HG03558 (cell line): ENCODE measurements around the gene ZCCHC14.

Experiments
- ATAC-seq: cut with Tn5 transposase; IDR thresholded peaks from one replicate; pipeline ENCODE4 v1.9.1; 2021; ENCODE audit warnings: moderate number of reproducible peaks; ENCODE audit not compliant: unreplicated experiment; ENCODE audit errors: extremely low read depth

Gene ZCCHC14

GRCh38 chr16:87492721-87493607 lies at the start of gene ZCCHC14:
TSS of gene ZCCHC14 (minus strand) at chr16:87493024. CDS start at chr16:87492238, 786 bp downstream.
- peak; percentile 41 for ATAC-seq

DNA sequence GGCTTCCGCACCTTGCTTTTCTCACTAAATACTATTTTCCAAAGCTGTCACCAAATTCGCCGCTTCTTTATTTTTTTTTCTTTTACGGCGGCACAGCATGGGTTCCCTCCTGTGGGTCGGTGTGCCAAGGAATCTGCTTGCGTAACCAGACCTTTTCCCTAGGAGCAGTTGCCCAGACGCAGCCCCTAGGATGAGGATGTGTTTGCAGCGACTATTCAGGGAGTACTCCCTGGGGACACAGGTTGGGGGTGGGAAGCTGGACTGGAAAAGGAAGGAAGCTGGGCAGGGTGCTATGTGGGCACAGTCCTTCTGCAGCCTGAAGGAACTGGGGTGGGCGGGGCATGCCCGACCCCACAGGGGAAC lies 49.0 kb upstream of the ZCCHC14 start:
- ATAC-seq, result no peak

GRCh38 chr16:87541147-87541871 lies 48.5 kb upstream of the ZCCHC14 start:
- ATAC-seq, result no peak

GRCh38 chr16:87540897-87541146 lies 48.0 kb upstream of the ZCCHC14 start:
- no peak for ATAC-seq

DNA sequence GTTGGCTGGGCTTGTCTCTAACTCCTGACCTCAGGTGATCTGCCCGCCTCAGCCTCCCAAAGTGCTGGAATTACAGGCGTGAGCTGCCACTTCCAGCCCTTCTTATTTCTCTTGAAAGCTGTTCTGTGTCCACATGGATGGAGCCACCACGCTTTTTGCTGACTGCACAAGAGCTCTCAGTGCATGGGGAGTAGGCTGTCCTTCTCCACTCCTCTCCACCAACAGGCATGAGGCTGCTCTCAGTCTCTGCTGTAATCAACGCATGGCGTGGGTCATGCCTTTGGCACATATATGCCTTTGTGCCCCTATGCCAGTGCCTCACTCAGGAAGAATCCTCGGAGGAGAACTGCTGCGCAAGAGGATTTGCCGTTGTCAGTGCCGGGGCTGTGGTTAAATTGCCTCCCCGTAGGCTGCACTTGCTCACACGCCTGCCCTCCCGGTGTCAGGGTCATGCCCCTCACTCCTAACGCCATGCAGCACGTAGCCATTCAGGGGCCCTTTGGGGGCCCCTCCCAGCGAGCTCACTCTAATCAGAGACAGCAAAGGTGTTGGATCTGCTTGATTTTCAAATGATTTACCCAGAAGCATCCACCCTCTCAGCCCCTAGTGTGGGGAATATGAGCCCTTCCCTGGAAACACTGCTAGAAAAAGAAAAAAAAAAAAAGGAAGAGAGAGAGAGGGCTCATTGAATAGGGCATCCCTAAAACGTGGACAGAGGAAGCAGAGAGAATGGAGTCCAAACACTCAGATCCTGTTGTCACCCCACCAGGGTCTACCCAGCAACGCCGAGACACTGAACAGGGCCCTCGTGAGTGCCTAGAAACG lies 47.5 kb upstream of the ZCCHC14 start:
- ATAC-seq, result no peak

DNA sequence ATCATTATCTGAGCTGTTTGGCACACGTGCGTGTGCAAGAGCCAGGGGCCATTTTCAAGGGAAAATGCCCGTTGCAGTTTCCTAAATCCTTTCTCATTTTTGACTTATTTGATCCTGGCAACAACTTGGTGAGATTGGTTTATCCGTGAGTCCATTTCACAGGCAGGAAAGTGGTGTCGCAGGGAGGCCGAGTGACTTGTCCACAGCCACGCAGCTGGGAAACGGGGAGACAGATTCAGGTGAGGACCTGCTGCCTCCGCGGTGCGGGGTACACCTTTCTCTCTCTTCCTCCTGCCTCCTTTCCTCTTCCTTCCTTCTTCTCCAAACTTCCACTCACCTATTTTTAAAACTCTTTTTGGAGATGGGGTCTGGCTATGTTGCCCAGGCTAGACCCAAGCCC lies 46.3 kb upstream of the ZCCHC14 start:
- no peak for ATAC-seq

DNA sequence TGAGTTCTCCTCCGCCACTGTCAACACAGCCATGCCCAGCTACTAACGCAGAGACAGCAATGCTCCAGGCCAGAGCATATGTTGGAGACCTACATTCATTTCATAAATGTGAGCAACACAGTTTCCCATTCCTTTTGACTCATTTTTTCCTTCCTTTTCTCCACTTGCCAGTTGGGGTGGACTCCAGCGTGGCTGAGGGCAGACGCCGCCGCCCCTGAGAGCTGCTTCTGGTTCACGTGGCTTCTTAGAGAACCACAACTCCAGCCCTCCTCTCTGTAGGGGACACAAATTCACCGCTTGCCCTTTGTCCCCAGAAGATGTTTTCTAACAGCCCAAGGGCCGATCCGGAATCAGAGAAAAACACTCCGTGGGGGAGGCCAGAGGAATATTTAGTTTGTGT lies 45.8 kb upstream of the ZCCHC14 start:
- ATAC-seq, result no peak

- ATAC-seq, result no peak
Measured at GRCh38 chr16:87538160-87538559, 45.3 kb upstream of the ZCCHC14 start.

- ATAC-seq, result no peak
Measured at GRCh38 chr16:87536795-87537142, 43.9 kb upstream of the ZCCHC14 start.

GRCh38 chr16:87535855-87536794 lies 43.3 kb upstream of the ZCCHC14 start:
- no peak for ATAC-seq

GRCh38 chr16:87535457-87535854 lies 42.6 kb upstream of the ZCCHC14 start:
- no peak for ATAC-seq

- ATAC-seq, result no peak
Measured at GRCh38 chr16:87534751-87535150, 41.9 kb upstream of the ZCCHC14 start.

- no peak for ATAC-seq
Measured at GRCh38 chr16:87534030-87534653, 41.3 kb upstream of the ZCCHC14 start.

DNA sequence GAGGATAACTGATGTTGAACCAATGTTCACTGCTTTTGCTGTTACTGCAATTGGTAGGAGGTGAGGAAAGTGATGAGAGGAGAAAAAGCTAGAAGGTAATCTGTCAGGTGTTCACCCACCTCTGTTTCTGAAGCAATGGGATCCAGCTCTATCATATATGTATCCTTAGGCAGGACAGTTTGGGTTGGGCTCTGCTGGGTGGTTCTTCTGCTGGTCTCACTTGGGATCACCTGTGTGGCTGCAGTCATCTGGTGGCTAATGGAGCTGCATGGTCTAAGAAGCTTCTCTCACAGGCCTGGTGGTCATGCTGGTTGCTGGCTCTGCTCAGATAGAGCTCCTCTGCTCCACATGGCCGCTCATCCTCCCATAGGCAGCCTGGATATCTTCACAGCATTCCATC lies 40.2 kb upstream of the ZCCHC14 start:
- ATAC-seq, result no peak

DNA sequence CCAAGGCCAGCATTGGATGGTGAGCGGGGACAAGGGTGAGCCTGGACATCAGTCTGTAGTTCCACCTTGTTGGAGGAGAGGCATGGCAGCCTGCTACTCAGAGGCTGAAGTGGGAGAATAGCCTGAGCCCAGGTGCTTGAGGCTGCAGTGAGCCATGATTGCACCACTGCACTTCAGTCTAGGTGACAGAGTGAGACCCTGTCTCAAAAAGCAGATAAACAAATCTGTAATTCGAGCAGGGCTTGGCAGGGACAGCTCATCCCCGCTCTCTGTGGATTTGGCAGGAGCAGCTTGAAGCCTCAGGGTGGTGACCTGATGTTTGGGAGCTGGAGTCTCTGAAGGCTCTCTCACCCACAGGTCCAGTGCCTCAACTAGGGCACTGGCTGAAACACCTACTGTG lies 38.6 kb upstream of the ZCCHC14 start:
- ATAC-seq, result no peak

- no peak for ATAC-seq
Measured at GRCh38 chr16:87528690-87529579, 36.1 kb upstream of the ZCCHC14 start.

DNA sequence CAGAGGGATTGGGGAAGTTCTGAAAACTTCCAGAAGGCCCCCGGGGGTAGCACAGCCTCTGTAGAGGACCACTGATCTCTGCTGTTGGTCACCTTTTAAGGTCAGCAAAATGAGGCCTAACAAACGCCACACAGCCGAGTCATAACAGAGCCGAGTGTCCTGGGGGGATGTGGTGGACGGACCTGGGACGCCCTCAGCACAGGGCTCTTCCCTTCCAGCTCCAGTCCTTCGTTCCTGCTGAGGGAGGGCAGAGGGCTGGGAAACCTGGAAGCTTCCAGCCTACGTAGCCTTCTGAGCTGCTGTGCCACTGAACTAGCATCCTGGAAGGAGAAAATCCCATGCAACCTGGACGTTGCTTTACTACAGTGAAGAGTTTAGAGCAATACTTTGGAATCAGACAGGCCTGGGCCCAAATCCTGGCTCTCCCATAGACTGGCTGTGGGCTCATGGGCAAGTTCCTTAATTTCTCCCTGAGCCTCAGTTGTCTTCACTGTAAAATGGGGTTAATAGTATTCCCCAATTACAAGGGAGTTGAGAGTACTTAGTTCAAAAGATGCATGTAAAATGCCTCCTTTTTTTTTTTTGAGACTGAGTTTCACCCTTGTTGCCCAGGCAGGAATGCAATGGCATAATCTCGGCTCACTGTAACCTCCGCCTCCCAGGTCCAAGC lies 34.4 kb upstream of the ZCCHC14 start:
- ATAC-seq, result no peak
